ENCODE measurements around the gene DCLK3.
A peak's percentile ranks its signal among the peaks of the same experiment; 100 is the strongest.

DCLK3 gene

DNA sequence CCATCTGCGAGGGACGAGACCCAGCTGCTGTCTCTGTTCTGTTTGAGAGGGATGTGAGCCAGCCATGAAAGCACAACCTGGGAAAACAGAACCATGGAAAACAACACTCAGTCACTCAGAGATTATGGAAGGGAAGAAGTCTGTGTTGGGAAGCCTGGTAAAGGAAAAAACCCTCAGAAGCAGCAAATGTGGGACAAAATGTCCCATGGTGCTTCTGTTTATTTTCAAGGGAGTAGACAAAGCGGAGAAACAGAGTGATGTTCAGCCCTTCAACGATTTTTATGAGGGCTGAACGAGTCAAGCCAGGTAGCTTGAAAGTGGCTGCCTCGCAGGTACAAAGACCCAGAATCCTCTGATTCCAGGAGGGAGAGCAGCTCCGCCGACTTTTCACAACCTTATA is 59.3 kb downstream of the DCLK3 start:
- DNase-seq: no peak

DNA sequence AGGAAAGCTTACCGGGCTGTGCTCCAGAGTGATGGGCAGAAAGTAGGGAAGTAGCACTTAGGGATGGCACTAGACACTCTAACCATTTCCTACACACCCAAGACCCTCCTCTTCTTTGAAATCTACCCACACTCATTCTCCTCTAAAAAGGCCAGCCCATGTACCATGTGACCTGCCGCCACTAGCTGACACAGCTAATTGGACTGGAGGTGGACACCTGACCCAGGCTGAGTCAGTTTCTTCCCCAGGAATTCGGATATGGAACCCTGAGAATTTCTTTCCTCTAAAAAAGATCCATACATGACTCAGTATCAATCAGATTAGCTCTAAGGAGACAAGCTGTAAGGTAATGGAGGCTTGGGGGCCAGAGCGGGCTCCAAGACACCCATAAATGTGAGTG is 60.1 kb downstream of the DCLK3 start:
- no peak for DNase-seq

DNA sequence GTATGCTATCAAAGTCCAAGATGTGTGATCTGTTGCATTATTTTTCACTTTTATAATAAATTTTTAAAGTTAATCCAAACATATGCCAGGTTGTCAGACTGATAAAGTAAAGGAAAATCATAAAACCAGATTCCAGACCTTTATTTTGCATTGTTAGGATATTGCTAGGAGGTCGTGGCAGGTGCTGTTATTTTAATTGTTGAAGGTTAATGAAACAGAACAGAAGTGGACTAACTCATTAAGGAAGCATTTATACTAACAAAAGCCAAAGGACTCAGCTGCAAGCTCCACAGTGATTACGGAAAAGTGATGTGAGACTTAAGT is 63.1 kb downstream of the DCLK3 start:
- no peak for DNase-seq

DNA sequence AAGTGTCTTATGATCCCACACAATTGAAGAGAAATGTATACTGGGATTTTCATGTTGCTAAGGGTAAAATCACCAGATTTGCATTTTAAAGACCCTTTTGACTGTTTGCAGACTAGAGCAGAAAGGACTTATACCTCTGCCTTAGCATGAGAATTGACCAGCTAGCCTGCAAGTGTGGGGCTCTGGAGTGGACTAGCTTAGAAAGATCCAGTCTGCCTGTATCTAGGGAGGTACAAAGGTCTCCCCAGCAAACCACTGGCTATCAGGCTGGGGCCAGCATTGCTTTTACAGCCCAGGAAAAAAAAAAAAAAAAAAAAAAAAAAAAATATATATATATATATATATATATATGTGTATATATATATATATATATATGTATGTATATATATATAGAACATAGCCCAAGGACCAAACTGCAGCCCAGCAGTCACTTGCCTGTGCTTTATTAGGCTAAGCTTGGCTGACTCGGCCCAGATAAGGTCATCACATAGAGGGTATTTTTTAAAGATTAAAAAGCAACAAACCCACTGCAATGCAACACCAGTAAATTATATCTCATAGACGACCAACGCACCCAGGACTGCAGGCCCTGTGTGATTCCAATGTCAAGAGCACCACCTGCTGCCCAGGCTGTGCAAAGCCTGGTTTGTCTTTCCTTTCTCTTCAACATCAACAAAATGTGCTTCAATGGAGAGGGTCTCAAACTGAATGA is 63.7 kb downstream of the DCLK3 start:
- DNase-seq: peak; percentile 21

DNA sequence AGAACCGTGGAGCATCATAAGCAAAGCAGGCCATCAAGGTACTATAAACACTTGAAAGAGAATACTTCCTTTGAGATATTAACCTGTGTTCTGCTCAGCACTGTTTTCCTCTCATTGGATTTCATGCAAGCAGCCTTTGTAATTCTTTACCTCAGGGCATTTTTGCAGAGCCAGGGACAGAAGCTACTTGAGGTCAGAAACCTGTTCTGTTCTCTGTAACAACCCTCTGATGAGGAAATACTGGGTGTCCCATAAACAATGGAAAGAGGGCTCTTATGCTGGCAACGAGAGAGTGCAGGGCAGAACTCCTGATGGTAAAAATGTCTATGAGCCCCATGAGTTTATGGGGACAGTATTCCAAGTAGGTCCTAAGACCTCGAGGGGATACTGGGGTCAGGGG is 66.0 kb downstream of the DCLK3 start:
- DNase-seq: no peak

DNA sequence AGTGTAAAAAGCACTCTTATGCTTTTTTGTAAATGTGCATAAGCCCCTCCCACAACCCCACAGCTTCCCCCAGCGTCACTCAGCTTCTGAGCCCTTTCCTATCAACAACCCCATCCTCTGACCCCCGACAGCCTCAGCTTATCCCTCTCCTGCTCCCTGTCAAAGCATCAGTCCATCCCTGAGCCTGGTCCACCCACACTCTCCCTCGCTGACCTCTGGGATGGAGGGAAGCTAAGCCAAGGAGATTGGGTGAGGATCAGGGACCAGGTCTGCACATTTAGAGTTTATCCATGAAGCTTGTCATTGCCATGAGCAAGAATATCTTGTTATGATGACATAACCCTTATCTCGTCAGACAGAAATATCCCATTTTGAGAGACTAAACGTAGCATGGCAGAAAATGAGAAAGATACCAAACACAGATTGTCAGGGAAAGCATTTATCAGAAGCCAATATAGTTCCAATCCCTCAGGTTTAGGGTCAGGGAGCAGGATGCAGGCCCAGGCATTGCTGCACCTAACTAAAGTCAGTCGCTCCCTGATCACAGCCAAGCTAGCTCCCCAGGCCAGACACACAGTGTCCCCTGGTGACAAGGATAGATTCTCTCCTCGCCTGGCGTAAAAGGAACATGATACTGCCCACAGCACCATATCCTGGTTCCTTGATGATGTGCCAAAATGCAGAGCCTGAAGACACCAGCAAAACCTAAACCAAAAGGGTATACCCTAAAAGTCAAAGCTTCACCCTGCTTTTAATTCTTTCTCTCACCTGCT is 66.9 kb downstream of the DCLK3 start:
- DNase-seq: no peak

DNA sequence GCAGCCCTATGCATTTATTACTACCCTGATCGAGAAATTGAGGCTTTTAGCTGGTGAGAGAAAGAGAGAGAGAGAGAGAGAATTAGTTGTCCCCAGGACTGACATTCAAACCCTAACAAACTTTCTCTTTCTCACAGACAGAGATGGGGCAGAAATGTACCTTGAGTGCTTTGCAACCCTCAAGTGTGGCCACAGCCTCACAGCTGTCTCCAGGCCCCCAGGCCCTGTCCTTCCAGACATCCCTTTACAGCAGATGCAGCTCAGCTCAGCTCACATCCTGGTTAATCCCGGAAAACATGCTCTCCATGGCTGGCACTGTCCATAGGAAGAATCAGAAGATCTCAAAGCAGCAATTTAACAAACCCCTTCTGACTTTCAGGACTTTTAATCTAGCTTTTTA is 67.6 kb downstream of the DCLK3 start:
- DNase-seq: no peak

DNA sequence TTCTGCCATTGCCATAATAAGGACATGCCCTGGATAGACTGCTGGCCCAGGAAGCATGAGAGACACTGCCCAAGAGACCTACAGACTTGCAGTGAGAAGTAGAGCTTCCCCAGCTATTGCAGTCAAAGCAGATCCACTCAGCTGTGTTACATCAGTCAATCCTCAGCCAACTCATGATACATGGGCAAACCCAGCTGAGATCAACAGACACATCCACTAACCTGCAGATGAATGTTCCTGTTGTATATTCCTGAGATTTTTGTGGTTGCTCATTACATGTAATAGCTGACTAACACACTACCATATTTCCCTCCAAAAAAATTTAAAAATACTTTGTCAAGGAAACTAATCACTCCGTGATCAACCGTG is 68.6 kb downstream of the DCLK3 start:
- DNase-seq: no peak

DNA sequence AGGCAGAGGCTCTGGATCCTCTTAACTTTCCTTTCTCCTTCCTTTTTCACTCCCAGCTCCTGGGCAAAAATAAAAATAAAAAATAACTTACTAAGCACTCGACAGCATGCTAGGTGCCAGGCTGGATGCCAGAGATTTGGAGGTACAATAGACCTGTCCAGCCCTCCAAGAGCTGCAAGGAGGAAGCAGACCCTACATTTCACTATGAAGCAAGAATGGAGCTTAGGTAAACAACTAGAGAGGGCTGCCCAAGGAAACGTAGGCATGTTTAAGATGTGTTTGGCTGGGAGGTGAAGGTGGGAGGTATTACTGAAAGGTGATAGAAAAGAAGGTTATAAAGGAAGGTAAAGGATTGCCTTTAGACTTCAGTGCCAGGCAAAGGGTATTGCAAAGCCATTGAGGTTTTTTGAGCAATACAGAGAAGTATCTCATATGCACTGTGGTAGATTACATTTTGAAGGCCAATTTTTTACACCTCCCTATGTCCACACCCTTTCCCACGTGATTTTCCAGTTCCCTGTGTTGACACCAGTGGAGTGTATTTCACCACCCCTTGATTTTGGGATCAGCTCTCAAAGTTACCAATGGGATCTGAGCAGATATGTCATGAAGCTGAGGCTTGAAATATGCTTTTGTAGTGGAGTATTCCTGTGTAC is 69.1 kb downstream of the DCLK3 start:
- no peak for DNase-seq

DNA sequence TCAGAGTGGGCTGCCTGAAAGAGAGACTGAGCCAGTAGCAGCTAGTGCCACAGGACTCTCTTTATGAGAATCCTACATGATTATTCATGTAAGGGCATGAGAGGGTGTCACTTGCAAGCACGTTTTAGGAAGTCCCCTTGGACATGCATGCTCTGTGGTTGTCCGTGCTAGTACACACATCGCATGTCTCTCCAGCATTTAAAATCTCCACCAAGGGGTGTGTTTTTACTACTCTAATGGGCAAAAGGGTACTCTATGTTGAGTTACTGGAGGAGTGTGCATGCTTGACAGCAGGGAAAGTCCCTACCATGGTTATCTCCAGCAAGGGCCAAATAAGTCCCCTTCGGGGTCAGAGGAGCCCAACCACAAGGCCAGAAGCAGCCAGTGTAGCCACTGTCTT is 70.7 kb downstream of the DCLK3 start:
- DNase-seq: no peak

DNA sequence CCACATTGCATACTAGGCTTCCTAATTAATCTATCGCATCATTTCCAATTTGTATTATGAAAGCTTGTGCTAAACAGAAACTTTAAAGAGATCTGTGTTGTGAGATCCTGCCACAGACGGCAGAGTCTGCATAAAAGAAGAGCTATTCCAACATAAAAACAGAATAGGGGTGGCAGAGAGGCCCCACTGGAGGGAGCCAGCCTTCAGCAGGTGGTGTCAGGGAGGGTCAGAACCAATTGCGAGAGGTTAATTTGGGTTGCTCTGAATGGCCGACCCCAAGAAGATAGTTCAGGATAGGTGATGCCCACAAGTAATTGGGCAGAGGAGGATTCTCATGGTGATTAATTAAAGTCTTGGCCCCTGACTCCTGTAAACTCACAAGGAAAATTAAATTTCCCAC is 74.8 kb downstream of the DCLK3 start:
- no peak for DNase-seq

DNA sequence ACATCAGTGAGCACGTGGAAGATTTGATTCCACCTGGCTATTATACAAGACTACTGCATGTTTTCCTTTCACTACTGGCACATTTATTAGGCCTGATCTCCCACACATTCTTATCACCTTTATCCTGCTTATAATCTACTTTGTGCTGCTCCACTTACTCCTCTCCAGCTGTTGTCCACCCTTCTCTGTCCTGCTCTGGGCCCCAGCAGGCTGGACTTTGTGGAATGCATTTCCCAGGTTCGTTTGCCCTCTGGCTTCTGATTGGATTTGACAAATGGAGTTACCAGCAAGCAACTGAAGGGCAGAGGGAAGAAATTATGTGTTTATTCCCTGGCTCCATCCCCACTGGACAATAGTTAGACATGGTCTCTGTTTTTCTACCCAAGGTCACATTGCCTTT is 75.5 kb downstream of the DCLK3 start:
- no peak for DNase-seq

DNA sequence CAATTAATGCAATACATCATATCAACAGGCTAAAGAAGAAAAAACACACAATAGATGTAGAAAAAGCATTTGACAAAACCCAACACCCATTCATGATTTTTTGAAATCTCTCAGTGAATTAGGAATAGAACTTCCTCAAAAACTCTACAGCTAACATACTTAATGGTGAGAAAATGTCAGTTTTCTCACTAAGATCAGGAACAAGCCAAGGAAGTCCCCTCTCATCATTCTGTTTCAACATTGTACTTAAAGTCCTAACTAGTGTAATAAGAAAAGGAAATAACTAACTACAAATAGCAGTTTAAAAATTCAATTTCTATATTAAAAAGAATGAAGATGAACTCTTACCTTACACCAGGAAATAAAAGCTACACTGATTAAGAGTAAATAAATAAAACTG is 77.8 kb downstream of the DCLK3 start:
- DNase-seq: no peak

DNA sequence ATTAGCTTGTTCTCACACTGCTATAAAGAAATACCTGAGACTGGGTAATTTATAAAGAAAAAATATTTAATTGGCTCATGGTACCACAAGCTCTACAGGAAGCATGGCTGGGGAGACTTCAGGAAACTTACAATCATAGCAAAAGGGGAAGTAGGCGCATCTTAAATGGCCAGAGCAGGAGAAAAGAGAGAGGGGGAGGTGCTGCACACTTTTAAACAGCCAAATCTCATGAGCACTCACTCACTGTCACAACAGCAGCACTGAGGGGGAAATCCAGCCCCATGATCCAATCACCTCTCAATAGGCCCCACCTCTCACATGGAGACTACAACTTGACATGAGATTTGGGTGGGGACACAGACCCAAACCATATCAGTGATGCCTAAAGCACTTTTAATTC is 82.5 kb downstream of the DCLK3 start:
- no peak for DNase-seq

DNA sequence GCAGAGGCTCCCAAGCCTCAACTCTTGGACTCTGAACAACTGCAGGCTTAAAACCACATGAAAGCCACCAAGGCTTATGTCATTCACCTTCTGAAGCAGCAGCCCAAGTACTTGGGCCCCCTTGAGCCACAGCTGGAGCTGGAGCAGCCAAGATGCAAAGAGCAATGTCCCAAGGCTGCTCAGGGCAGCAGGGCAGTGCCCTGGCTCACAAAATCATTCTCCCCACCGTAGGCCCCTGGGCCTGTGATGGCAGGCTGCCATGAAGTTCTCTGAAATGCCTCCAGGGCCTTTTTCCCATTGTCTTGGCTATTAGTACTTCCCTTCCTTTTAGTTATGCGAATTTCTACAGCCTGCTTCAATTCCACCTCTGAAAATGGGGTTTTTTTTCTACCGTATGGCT is 83.4 kb downstream of the DCLK3 start:
- DNase-seq: no peak

DNA sequence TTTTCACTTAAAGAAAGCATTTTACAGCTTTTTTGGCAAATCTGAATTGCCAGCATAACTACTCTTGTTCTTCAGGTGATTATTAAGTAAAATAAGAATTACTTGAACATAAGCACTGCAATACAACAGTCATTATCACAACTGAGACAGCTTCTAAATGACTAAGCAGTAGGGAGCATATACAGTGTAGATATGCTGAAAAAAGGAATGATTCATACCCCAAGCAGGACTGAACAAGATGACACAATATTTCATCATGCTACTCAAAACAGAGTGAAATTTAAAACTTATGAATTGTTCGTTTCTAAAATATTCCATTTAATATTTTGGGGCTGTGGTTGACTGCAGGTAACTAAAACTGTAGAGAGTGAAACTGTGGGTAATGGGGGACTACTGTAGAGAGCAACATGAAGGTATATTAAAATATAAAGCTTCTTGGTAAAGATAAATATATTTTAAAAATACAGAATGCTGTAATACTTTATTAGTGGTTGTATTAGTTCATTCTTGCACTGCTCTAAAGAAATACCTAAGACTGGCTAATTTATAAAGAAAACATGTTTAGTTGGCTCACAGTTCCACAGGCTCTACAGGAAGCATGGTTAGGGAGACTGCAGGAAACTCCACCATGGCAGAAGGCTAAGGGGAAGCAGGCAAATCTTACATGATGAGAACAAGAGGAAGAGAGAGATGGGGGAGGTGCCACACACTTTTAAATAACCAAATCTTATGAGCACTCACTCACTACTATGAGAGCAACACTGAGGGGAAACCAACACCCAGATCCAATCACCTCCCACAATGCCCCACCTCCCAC is 84.8 kb downstream of the DCLK3 start:
- DNase-seq: no peak

DNA sequence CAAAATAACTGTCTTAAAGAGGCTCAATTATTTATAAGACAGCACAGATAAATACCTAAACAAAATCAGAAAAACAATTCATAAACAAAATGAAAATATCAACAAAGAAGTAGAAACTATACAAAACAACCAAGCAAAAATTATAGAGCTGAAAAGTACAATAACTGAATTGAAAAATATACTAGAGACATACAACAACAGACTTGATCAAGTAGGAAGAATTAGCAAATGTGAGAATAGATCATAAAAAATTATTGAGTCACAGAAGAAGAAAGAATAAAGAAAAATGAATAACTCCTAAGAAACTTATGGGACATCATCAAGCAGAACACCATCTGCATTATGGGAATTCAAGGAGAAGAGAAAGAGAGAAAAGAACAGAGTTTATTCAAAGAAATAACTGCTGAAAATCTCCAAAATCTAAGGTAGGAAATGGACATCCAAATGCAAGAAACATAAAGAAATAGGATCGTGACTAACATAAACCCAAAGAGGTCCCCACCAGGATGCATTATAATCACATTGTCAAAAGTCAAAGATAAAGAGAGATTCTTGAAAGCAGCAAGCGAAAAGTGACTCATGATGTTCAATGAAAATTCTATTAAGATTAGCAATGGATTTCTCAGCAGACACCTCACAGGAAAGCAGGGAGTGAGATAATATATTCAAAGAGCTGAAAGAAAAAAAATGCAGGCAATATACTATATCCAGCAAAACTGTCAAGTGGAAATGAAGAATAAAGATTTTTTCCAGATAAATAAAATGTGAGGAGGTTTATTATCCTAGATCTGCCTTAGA is 85.9 kb downstream of the DCLK3 start:
- DNase-seq: no peak

DNA sequence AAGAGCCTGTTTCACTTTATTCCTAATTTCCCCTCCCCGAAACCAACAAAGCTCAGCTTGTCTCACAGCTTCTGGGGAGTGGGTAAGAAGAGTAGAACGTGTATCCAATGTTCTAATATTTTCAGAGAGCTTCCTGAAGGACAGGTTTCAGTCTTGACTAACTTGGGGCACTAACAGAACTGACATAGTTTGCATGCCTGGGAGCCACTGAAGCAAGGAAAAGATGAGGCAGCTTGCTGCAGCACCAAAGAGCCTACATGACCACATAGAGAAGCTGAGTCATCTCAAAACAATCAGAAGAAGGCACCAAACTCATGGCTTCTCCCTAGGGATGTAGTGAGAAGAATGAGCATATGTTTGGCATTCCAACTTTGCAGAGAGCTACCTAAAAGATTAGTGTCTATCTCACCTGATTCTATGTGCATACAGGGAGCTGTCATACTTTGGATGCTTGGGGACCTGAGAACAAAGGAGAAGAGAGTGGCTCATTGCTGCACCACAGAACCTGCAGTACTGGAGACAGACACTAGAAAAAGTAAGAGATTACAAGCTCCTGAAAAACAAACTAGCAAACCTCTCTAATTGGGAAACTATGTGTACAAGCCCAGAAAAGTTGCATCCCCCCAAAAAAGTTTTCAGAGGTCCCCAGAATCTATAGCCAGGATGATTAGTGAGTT is 86.9 kb downstream of the DCLK3 start:
- DNase-seq: no peak

DNA sequence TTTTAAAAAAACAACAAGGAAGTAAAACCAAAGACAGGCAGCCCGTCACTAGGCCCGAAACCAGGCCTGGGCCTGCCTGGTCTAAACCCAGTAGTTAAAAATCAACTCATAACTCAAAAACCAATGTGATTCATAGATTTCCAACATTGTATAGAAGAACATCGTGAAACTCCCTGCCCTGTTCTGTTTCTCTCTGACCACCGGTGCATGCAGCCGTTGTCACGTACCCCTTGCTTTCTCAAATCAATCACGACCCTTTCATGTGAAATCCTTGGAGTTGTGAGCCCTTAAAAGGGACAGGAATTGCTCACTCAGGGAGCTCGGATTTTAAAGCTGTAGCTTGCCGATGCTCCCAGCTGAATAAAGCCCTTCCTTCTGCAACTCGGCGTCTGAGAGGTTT is 89.5 kb downstream of the DCLK3 start:
- no peak for DNase-seq

DNA sequence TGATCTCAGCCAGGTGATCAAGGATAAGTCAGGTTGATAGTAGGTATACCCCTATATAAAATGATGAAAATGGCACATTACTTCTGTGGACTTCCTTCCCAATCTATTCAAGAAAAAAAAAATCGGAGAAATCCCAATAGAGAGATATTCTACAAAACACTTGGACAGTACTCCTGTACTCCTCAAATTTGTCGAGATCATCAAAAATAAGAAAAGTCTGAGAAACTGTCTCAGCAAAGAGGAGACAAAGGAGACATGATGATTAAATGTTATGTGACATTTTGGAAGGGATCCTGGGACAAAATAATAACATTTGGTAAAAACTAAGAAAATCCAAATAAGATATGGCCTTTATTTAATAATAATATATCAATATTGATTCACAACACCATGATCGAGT is 94.6 kb downstream of the DCLK3 start:
- no peak for DNase-seq

DNA sequence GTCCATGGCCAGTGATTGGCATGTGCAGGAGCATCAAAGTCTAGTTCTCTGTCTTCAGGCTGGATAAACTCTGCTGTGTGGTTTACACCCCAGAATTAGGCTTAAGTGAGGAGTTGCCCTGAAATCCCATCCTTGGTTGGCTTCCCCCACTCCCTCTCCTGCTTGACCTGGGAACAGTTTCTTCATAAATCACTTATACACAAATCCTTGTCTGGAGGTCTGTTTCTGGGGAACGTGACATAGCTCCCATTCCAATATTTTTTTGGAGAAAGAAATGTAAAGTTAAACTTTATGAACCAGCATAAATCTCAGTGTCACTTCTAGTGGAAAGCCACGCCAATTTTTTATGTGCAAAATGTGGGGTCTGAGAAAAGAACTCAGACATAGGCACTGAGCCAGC is 98.2 kb downstream of the DCLK3 start:
- DNase-seq: no peak

DNA sequence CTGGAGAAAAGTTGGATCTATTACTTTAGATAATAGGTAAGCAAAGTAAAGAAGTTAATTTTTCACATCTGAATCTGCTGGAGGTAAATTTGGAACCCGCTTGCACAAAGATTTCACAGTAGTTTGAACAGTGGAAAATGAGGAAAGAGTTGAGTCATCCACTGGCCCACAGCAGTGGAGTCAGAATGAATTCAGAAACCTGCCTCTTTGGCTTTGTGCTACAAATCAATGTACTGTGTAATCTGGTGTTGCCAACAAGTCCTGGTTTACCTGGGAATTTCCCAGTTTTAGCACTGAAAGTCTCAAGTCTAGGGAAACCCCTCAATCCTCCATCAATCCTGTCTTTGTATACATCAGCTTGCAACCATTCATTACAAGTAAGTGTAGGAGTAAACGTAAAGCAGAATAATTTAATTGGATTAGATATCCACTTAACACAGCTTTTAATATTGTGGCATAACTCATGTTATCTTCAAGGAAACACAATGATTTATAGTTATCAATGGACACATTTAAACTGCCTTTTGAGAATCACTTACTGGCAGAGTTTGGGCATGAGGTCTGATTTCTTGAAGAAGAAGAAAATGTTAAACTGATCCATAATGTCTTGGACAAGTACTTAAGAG is 100.6 kb downstream of the DCLK3 start:
- no peak for DNase-seq
